NB4 (cell line): ENCODE measurements around the gene MYLK.
"Not testable (repeated sequence)": the region's sequence is repeated elsewhere in the genome, so short reads cannot be mapped to it uniquely, and the experiment has no call there.

Experiments
- CTCF ChIP-seq: IDR thresholded peaks from one replicate; pipeline ENCODE4 v1.5.1; 2012; ENCODE audit warnings: low read depth, low read length
- MAX ChIP-seq: IDR thresholded peaks from 2 replicates; pipeline ENCODE4 v1.6.1; 2011; ENCODE audit warnings: low read depth, low read length
- POLR2A ChIP-seq: IDR thresholded peaks from 2 replicates; pipeline ENCODE4 v1.6.1; 2011; ENCODE audit warnings: mild to moderate bottlenecking; ENCODE audit not compliant: insufficient read length; ENCODE audit errors: extremely low read depth

- TF ChIP-seq CTCF, MAX, POLR2A: not testable (repeated sequence)
Observed at GRCh38 chr3:123707641-123708040, 176.5 kb downstream of the MYLK start.
